SK-N-SH (cell line): ENCODE results near the gene PEMT. TPM values are rescaled to one million over a fixed set of nuclear protein-coding genes. Genes with fewer than 3 reads are reported as not detected.

Source experiments
- CTCF ChIA-PET: fragments of 300-600, 350-600 bp; formaldehyde crosslinking; extraction: SDS; loops from one replicate; lab custom pipeline; 2021; lab: Yijun Ruan, JAX
- POLR2A ChIA-PET: fragments of 350-600 bp; sonication (Branson Sonifier 250); formaldehyde crosslinking; extraction: SDS; loops from one replicate; lab custom pipeline; 2020; ENCODE audit warnings: antibody characterized with exemption, inconsistent platforms; lab: Yijun Ruan, JAX
- DNase-seq: peaks from one replicate; pipeline ENCODE4 v3.0.0; 2012
- H2AFZ ChIP-seq: fragments of 200-600 bp; sonication (generic); 2 replicates; pipeline ENCODE4 v1.8.1; 2016; ENCODE audit warnings: antibody characterized with exemption, mild to moderate bottlenecking, low read depth
- H3F3A ChIP-seq: fragments of 200-600 bp; sonication (generic); replicated peaks from 2 replicates; pipeline ENCODE3; 2016; ENCODE audit warnings: antibody characterized with exemption, mild to moderate bottlenecking; ENCODE audit not compliant: insufficient read depth
- H3K27ac ChIP-seq, 2 experiments: fragments of 200-500 bp in 1 of 2; fragments of 200-600 bp in 1 of 2; sonication (Bioruptor generic) in 1 of 2; sonication (generic), shearing (Covaris generic) in 1 of 2; 2 replicates each; pipeline versions ENCODE4 v1.5.1 to v1.6.1; 2014 to 2016; ENCODE audit warnings: low read depth in 2 of 2, inconsistent platforms in 1 of 2, low read length in 1 of 2, mild to moderate bottlenecking in 1 of 2, mixed read lengths in 1 of 2
- H3K27me3 ChIP-seq: fragments of 200-600 bp; sonication (generic), shearing (Covaris generic); 2 replicates; pipeline ENCODE4 v1.6.1; 2016; ENCODE audit warnings: mixed run types; ENCODE audit not compliant: insufficient read depth
- H3K36me3 ChIP-seq, 2 experiments: fragments of 200-500 bp in 1 of 2; fragments of 200-600 bp in 1 of 2; sonication (Bioruptor generic) in 1 of 2; sonication (generic) in 1 of 2; replicated peaks in 1 of 2; 2 replicates each; pipeline versions ENCODE3 to v1.5.1; 2014 to 2016; ENCODE audit warnings: low read length in 1 of 2, mild to moderate bottlenecking in 1 of 2; ENCODE audit not compliant: insufficient read depth in 2 of 2, control insufficient read depth in 1 of 2
- H3K4me1 ChIP-seq, 2 experiments: fragments of 200-500 bp in 1 of 2; fragments of 200-600 bp in 1 of 2; sonication (Bioruptor generic) in 1 of 2; sonication (generic), shearing (Covaris generic) in 1 of 2; 2 replicates each; pipeline versions ENCODE4 v1.5.1 to v1.6.1; 2014 to 2016; ENCODE audit warnings: low read depth in 1 of 2, low read length in 1 of 2, mixed run types in 1 of 2; ENCODE audit not compliant: insufficient read depth in 2 of 2, control insufficient read depth in 1 of 2
- H3K4me2 ChIP-seq: fragments of 200-600 bp; sonication (generic), shearing (Covaris generic); 2 replicates; pipeline ENCODE4 v1.6.1; 2017; ENCODE audit warnings: mixed run types
- H3K4me3 ChIP-seq, 2 experiments: fragments of 200-500 bp in 1 of 2; fragments of 200-600 bp in 1 of 2; sonication (Bioruptor generic) in 1 of 2; sonication (generic), shearing (Covaris generic) in 1 of 2; 2 replicates each; pipeline versions ENCODE4 v1.5.1 to v1.8.1; 2014 to 2016; ENCODE audit warnings: low read depth in 2 of 2, inconsistent platforms in 1 of 2, low read length in 1 of 2, mild to moderate bottlenecking in 1 of 2, mixed read lengths in 1 of 2, moderate library complexity in 1 of 2
- H3K79me2 ChIP-seq: fragments of 200-600 bp; sonication (generic); 2 replicates; pipeline ENCODE4 v1.8.1; 2017; ENCODE audit warnings: mild to moderate bottlenecking; ENCODE audit not compliant: insufficient read depth
- H3K9ac ChIP-seq: fragments of 200-600 bp; sonication (generic); 2 replicates; pipeline ENCODE4 v1.6.1; 2017; ENCODE audit warnings: mixed run types
- H3K9me2 ChIP-seq: fragments of 200-600 bp; sonication (generic); 2 replicates; pipeline ENCODE4 v1.6.1; 2017; ENCODE audit warnings: mixed run types
- H3K9me3 ChIP-seq: fragments of 200-600 bp; sonication (generic); 2 replicates; pipeline ENCODE4 v1.6.1; 2017; ENCODE audit warnings: mixed run types, mild to moderate bottlenecking, moderate library complexity
- H4K20me1 ChIP-seq: fragments of 200-600 bp; sonication (generic); 2 replicates; pipeline ENCODE4 v1.6.1; 2017; ENCODE audit warnings: mild to moderate bottlenecking, mixed run types; ENCODE audit not compliant: insufficient read depth
- JUND ChIP-seq: IDR thresholded peaks from 2 replicates; pipeline ENCODE4 v1.4.0; 2012
- NRF1 ChIP-seq: IDR thresholded peaks from 2 replicates; pipeline ENCODE4 v1.6.1; 2012; ENCODE audit warnings: low read depth, mild to moderate bottlenecking, low read length
- POLR2AphosphoS5 ChIP-seq: IDR thresholded peaks from 2 replicates; pipeline ENCODE4 v1.6.1; 2012; ENCODE audit warnings: low read depth, low read length
- TCF12 ChIP-seq: IDR thresholded peaks from 2 replicates; pipeline ENCODE4 v1.4.0; 2012
- WGBS: methylation state at CpG from one replicate; pipeline ENCODE4 v1.1.6; 2017; ENCODE audit warnings: low lambda C conversion rate; 5-methylcytosine and 5-hydroxymethylcytosine counted together
- polyA plus RNA-seq, 3 experiments: library from polyadenylated mRNA; depleted of rRNA; stranded (reverse); fragments of >200 nt; gene quantifications; 2 replicates each; pipeline ENCODE4 v1.2.3, GENCODE V29; 2012
- TF ChIP-seq, protein P1 (sequence below): IDR thresholded peaks from 2 replicates; pipeline ENCODE4; 2012
- TF ChIP-seq, protein P2 (sequence below): IDR thresholded peaks from 2 replicates; pipeline ENCODE4 v1.6.1; 2012; ENCODE audit warnings: mild to moderate bottlenecking, low read depth, low read length, moderate library complexity
- TF ChIP-seq, protein P3 (sequence below): IDR thresholded peaks from 2 replicates; pipeline ENCODE4 v1.4.0; 2012; ENCODE audit warnings: low read depth, borderline replicate concordance

Gene PEMT
- polyA plus RNA-seq, 1 of the 3 experiments (the other 2 are of a cell fraction) = 52.8 TPM

DNA sequence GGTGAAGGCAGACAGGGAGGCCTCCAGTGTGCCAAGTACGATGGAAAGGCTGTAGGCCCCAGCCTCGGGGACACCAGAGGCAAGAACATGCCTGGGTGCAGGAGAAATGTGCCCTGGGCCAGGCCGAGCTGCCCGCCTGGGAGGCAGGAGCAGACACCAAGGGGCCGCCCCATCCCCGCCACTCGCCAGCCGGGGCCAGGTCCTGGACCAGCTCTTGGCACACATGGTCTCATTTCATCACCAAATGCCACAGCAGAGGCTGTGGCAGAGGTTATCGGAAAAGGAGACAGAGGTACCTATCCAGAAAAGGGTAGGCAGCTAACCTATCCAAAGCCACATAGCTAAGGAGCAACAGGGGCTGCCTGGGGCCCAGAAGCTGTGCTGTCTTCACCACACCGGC is 31.3 kb downstream of the PEMT start:
- no peak for TF ChIP-seq JUND
- TF ChIP-seq, protein P1, sequence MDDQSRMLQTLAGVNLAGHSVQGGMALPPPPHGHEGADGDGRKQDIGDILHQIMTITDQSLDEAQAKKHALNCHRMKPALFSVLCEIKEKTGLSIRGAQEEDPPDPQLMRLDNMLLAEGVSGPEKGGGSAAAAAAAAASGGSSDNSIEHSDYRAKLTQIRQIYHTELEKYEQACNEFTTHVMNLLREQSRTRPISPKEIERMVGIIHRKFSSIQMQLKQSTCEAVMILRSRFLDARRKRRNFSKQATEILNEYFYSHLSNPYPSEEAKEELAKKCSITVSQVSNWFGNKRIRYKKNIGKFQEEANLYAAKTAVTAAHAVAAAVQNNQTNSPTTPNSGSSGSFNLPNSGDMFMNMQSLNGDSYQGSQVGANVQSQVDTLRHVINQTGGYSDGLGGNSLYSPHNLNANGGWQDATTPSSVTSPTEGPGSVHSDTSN = no peak
- H3K79me2 ChIP-seq = no peaks in the 10 kb centered on the region

DNA sequence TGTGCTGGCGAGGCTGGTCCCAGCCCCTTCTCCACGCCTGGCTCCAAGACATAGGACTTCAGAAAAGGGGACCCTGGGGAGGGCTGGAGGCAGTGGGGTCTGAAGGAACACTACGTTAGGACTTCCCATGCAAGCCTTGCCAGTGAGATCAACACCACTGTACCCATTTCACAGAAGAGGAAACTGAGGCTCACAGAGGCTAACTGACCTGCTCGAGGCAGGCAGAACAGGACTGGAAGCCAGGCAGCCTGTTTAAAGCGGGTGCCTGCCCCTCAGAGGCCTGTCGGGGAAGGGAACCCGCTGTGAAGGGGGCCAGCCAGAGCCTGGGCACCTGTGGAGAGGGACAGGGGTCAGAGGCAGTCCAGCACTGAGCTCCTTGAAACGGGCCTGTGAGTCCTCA is 32.3 kb downstream of the PEMT start:
- WGBS = 85% methylated on average over 8 of the region's 8 CpGs

More for the DNA sequence above, 31.3 kb downstream of the PEMT start:
- Histone ChIP-seq H3K4me1 (peaks cover 0 to 6% of the 10 kb centered on the region in 2 experiments; a peak in 1 of 4 replicates), H3K9ac (no peak overlapping the region), H2AFZ (no peak overlapping the region), H3F3A (no peaks in the 10 kb centered on the region), H3K27ac (no peak overlapping the region), H3K27me3 (no peaks in the 10 kb centered on the region), H3K4me3 (no peak overlapping the region), H3K9me3 (no peaks in the 10 kb centered on the region), H4K20me1 (0 out of 2 replicates have a peak, but pooled peaks cover 2% of the 10 kb centered on the region), H3K4me2 (no peak overlapping the region), H3K36me3 (no peaks in the 10 kb centered on the region), H3K9me2 (no peaks in the 10 kb centered on the region)
- POLR2A ChIA-PET = no interaction called here
- no peak for DNase-seq
- 95% methylated on average over 7 of the region's 10 CpGs for WGBS
- CTCF ChIA-PET = interaction anchor here (1.1 kb wide), 1 partner anchor 10 kb away, joined by 9 read pairs; no protein-coding TSS in a partner anchor

More for the DNA sequence above, 32.3 kb downstream of the PEMT start:
- Histone ChIP-seq H4K20me1 (0 out of 2 replicates have a peak, but pooled peaks cover 2% of the 10 kb centered on the region), H3K9ac (no peak overlapping the region), H3K4me2 (no peak overlapping the region), H3K27me3 (no peaks in the 10 kb centered on the region), H3K4me3 (no peak overlapping the region), H3K79me2 (no peaks in the 10 kb centered on the region), H3K27ac (no peak overlapping the region), H3K36me3 (no peaks in the 10 kb centered on the region), H2AFZ (no peak overlapping the region), H3K9me2 (no peaks in the 10 kb centered on the region), H3F3A (no peaks in the 10 kb centered on the region), H3K4me1 (no peaks in the 10 kb centered on the region; a peak in 1 of 4 replicates), H3K9me3 (no peaks in the 10 kb centered on the region)
- POLR2A ChIA-PET = no interaction called here
- no peak for DNase-seq
- CTCF ChIA-PET = interaction anchor here (1.3 to 1.4 kb wide), 2 partner anchors 9 to 62 kb away, joined by 3 to 7 read pairs; no protein-coding TSS in a partner anchor
- TF ChIP-seq, protein P2, sequence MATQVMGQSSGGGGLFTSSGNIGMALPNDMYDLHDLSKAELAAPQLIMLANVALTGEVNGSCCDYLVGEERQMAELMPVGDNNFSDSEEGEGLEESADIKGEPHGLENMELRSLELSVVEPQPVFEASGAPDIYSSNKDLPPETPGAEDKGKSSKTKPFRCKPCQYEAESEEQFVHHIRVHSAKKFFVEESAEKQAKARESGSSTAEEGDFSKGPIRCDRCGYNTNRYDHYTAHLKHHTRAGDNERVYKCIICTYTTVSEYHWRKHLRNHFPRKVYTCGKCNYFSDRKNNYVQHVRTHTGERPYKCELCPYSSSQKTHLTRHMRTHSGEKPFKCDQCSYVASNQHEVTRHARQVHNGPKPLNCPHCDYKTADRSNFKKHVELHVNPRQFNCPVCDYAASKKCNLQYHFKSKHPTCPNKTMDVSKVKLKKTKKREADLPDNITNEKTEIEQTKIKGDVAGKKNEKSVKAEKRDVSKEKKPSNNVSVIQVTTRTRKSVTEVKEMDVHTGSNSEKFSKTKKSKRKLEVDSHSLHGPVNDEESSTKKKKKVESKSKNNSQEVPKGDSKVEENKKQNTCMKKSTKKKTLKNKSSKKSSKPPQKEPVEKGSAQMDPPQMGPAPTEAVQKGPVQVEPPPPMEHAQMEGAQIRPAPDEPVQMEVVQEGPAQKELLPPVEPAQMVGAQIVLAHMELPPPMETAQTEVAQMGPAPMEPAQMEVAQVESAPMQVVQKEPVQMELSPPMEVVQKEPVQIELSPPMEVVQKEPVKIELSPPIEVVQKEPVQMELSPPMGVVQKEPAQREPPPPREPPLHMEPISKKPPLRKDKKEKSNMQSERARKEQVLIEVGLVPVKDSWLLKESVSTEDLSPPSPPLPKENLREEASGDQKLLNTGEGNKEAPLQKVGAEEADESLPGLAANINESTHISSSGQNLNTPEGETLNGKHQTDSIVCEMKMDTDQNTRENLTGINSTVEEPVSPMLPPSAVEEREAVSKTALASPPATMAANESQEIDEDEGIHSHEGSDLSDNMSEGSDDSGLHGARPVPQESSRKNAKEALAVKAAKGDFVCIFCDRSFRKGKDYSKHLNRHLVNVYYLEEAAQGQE = no peak
- TF ChIP-seq TCF12 (no peak), NRF1 (no peak), POLR2AphosphoS5 (no peak)
- TF ChIP-seq, protein P3, sequence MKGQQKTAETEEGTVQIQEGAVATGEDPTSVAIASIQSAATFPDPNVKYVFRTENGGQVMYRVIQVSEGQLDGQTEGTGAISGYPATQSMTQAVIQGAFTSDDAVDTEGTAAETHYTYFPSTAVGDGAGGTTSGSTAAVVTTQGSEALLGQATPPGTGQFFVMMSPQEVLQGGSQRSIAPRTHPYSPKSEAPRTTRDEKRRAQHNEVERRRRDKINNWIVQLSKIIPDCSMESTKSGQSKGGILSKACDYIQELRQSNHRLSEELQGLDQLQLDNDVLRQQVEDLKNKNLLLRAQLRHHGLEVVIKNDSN = no peak
